Measurements from ENCODE around the gene ZP4.

GRCh38 chr1:237879195-237879594 lies 11.5 kb downstream of the ZP4 start:
- TF ChIP-seq, protein P1, sequence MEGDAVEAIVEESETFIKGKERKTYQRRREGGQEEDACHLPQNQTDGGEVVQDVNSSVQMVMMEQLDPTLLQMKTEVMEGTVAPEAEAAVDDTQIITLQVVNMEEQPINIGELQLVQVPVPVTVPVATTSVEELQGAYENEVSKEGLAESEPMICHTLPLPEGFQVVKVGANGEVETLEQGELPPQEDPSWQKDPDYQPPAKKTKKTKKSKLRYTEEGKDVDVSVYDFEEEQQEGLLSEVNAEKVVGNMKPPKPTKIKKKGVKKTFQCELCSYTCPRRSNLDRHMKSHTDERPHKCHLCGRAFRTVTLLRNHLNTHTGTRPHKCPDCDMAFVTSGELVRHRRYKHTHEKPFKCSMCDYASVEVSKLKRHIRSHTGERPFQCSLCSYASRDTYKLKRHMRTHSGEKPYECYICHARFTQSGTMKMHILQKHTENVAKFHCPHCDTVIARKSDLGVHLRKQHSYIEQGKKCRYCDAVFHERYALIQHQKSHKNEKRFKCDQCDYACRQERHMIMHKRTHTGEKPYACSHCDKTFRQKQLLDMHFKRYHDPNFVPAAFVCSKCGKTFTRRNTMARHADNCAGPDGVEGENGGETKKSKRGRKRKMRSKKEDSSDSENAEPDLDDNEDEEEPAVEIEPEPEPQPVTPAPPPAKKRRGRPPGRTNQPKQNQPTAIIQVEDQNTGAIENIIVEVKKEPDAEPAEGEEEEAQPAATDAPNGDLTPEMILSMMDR (IDR thresholded peaks at IDR 0.05; ENCODE audit: low read length): no peak
- no peak for TF ChIP-seq EZH2 (optimal IDR thresholded peaks at IDR 0.05; ENCODE audit: low read depth, low read length)

Measured in MM.1S (cell line).